D341Med (cell line): ENCODE data around the gene CTSL.
"Not testable (repeated sequence)": the region's sequence is repeated elsewhere in the genome, so short reads cannot be mapped to it uniquely, and the experiment has no call there.

Experiments used
- DNase-seq: peaks from one replicate; pipeline ENCODE4 v3.0.0; 2012; ENCODE audit warnings: low spot score

CTSL gene

GRCh38 chr9:87759980-87760379, 34.1 kb downstream of the CTSL start:
- DNase-seq: not testable (repeated sequence)

- no peak for DNase-seq
Observed at GRCh38 chr9:87760529-87760928, 34.6 kb downstream of the CTSL start.

- no peak for DNase-seq
Observed at GRCh38 chr9:87763286-87763685, 37.4 kb downstream of the CTSL start.

GRCh38 chr9:87765521-87765920, 39.6 kb downstream of the CTSL start:
- DNase-seq: no peak

GRCh38 chr9:87766697-87767096, 40.8 kb downstream of the CTSL start:
- DNase-seq: no peak

GRCh38 chr9:87770616-87771315, 44.8 kb downstream of the CTSL start:
- DNase-seq: no peak

GRCh38 chr9:87771316-87772006, 45.5 kb downstream of the CTSL start:
- no peak for DNase-seq

GRCh38 chr9:87776481-87777379, 50.8 kb downstream of the CTSL start:
- DNase-seq: no peak

GRCh38 chr9:87778996-87779395, 53.1 kb downstream of the CTSL start:
- no peak for DNase-seq
